ENCODE measurements around the gene TOP2B.

TOP2B gene

GRCh38 chr3:25610779-25611178 lies 53.9 kb downstream of the TOP2B start:
- DNase-seq: no peak

- no peak for DNase-seq
Observed at GRCh38 chr3:25610167-25610566, 54.5 kb downstream of the TOP2B start.

GRCh38 chr3:25604107-25604805 lies 60.5 kb downstream of the TOP2B start:
- no peak for DNase-seq

- DNase-seq: no peak
Observed at GRCh38 chr3:25603703-25604102, 61.0 kb downstream of the TOP2B start.

- DNase-seq: no peak
Observed at GRCh38 chr3:25597535-25598101, 67.1 kb downstream of the TOP2B start.

GRCh38 chr3:25594007-25594502 lies 70.7 kb downstream of the TOP2B start:
- no peak for DNase-seq

- DNase-seq: no peak
Observed at GRCh38 chr3:25593001-25593400, 71.7 kb downstream of the TOP2B start.

- DNase-seq: no peak
Observed at GRCh38 chr3:25592510-25592968, 72.2 kb downstream of the TOP2B start.

GRCh38 chr3:25589783-25590258 lies 74.9 kb downstream of the TOP2B start:
- no peak for DNase-seq

GRCh38 chr3:25589104-25589782 lies 75.5 kb downstream of the TOP2B start:
- DNase-seq: no peak

GRCh38 chr3:25588441-25589103 lies 76.1 kb downstream of the TOP2B start:
- no peak for DNase-seq

GRCh38 chr3:25587975-25588374 lies 76.7 kb downstream of the TOP2B start:
- no peak for DNase-seq

- DNase-seq: no peak
Observed at GRCh38 chr3:25587526-25587925, 77.2 kb downstream of the TOP2B start.

GRCh38 chr3:25587094-25587493 lies 77.6 kb downstream of the TOP2B start:
- no peak for DNase-seq

- DNase-seq: no peak
Observed at GRCh38 chr3:25586553-25586952, 78.2 kb downstream of the TOP2B start.

- no peak for DNase-seq
Observed at GRCh38 chr3:25586167-25586505, 78.6 kb downstream of the TOP2B start.

- DNase-seq: no peak
Observed at GRCh38 chr3:25585361-25586166, 79.1 kb downstream of the TOP2B start.

GRCh38 chr3:25584011-25584789 lies 80.5 kb downstream of the TOP2B start:
- DNase-seq: no peak

GRCh38 chr3:25583343-25583742 lies 81.4 kb downstream of the TOP2B start:
- no peak for DNase-seq

- DNase-seq: no peak
Observed at GRCh38 chr3:25582242-25582641, 82.5 kb downstream of the TOP2B start.

GRCh38 chr3:25581823-25582222 lies 82.9 kb downstream of the TOP2B start:
- no peak for DNase-seq

GRCh38 chr3:25581335-25581734 lies 83.4 kb downstream of the TOP2B start:
- no peak for DNase-seq

Data from T-helper 9 cell (primary cell).